Subcutaneous adipose tissue (tissue), 4 donors: Measurements from ENCODE around the gene CCNL2. TPM values are rescaled to one million over a fixed set of nuclear protein-coding genes. Genes with fewer than 3 reads are reported as not detected.

Experiments used
- CTCF ChIP-seq: fragments of 450-650 bp; IDR thresholded peaks from one replicate; pipeline ENCODE4 v1.5.1; 2016; ENCODE audit warnings: low read depth, mild to moderate bottlenecking, control low read depth, antibody characterized with exemption, moderate library complexity
- total RNA-seq, 4 donors: library from RNA; depleted of rRNA; stranded (reverse); fragments of >200 nt; gene quantifications; one replicate each; pipeline ENCODE4 v1.1.0, GENCODE V29; 2016

Gene CCNL2
- total RNA-seq, 4 donors from 2014 or later, result 146 to 268 (median 194) TPM

GRCh38 chr1:1335792-1336248 is 63.3 kb downstream of the CCNL2 start:
- no peak for TF ChIP-seq CTCF

Other genes with a start within 250 kb of the CCNL2 start
- gene TTLL10, start 225.5 kb downstream of the CCNL2 start, total RNA-seq, result under 1 TPM in 1 of 4 donors, not detected in 3; 0.19 TPM
- gene TNFRSF18, start 192.7 kb downstream of the CCNL2 start, total RNA-seq, result 1 to 10 TPM in 1 of 4 donors, under 1 TPM in 1, not detected in 2; 0.44 to 2.6 TPM
- 1 to 10 TPM in 2 of 4 donors, under 1 TPM in 1, not detected in 1; 0.68 to 4.7 (median 1.6) TPM for gene TNFRSF4, start 185.2 kb downstream of the CCNL2 start, total RNA-seq
- gene SDF4, start 167.3 kb downstream of the CCNL2 start, total RNA-seq, result 100 to 1,000 TPM in 2 of 4 donors, 10 to 100 TPM in 2; 42.6 to 143 (median 87.8) TPM
- gene B3GALT6, start 167.1 kb downstream of the CCNL2 start, total RNA-seq, result 10 to 100 TPM in 1 of 4 donors, 1 to 10 TPM in 3; 7.2 to 13.9 (median 7.8) TPM
- 1 to 10 TPM in 3 of 4 donors, not detected in 1; 1.1 to 2.3 (median 1.4) TPM for gene C1QTNF12, start 152.6 kb downstream of the CCNL2 start, total RNA-seq
- gene UBE2J2, start 125.5 kb downstream of the CCNL2 start, total RNA-seq, result 10 to 100 TPM; 20.1 to 35.4 (median 33.5) TPM
- gene SCNN1D, start 118.9 kb downstream of the CCNL2 start, total RNA-seq, result 1 to 10 TPM in 3 of 4 donors, under 1 TPM in 1; 0.82 to 4.1 (median 1.5) TPM
- gene ACAP3, start 91.4 kb downstream of the CCNL2 start, total RNA-seq, result 10 to 100 TPM; 13.4 to 43.3 (median 18.8) TPM
- gene PUSL1, start 90.7 kb downstream of the CCNL2 start, total RNA-seq, result 10 to 100 TPM in 3 of 4 donors, 1 to 10 TPM in 1; 7.2 to 12.9 (median 10.9) TPM
- 100 to 1,000 TPM in 1 of 4 donors, 10 to 100 TPM in 3; 50.5 to 122 (median 60.6) TPM for gene INTS11, start 74.7 kb downstream of the CCNL2 start, total RNA-seq
- 10 to 100 TPM in 1 of 4 donors, 1 to 10 TPM in 3; 4.9 to 33.0 (median 9.4) TPM for gene CPTP, start 74.5 kb downstream of the CCNL2 start, total RNA-seq
- under 1 TPM in 2 of 4 donors, not detected in 2; 0.22 to 0.75 TPM for gene TAS1R3, start 68.1 kb downstream of the CCNL2 start, total RNA-seq
- 10 to 100 TPM; 26.2 to 80.3 (median 39.5) TPM for gene DVL1, start 49.9 kb downstream of the CCNL2 start, total RNA-seq
- 100 to 1,000 TPM in 3 of 4 donors, 10 to 100 TPM in 1; 48.8 to 226 (median 163) TPM for gene MXRA8, start 40.8 kb downstream of the CCNL2 start, total RNA-seq
- gene AURKAIP1, start 24.1 kb downstream of the CCNL2 start, total RNA-seq, result 100 to 1,000 TPM in 1 of 4 donors, 10 to 100 TPM in 3; 53.6 to 153 (median 83.5) TPM
- gene MRPL20, start 8.0 kb upstream of the CCNL2 start, total RNA-seq, result 100 to 1,000 TPM in 3 of 4 donors, 10 to 100 TPM in 1; 87.9 to 222 (median 116) TPM
- 10 to 100 TPM in 2 of 4 donors, 1 to 10 TPM in 2; 4.1 to 15.4 (median 8.7) TPM for gene ANKRD65, start 21.9 kb upstream of the CCNL2 start, total RNA-seq
- 10 to 100 TPM in 2 of 4 donors, 1 to 10 TPM in 2; 6.0 to 21.3 (median 10.3) TPM for gene VWA1, start 36.4 kb upstream of the CCNL2 start, total RNA-seq
- gene ATAD3C, start 50.4 kb upstream of the CCNL2 start, total RNA-seq, result under 1 TPM in 1 of 4 donors, not detected in 3; 0.19 TPM
- 10 to 100 TPM in 2 of 4 donors, 1 to 10 TPM in 2; 5.4 to 23.6 (median 11.2) TPM for gene ATAD3B, start 72.4 kb upstream of the CCNL2 start, total RNA-seq
- 10 to 100 TPM in 3 of 4 donors, 1 to 10 TPM in 1; 9.3 to 22.6 (median 12.9) TPM for gene ATAD3A, start 112.8 kb upstream of the CCNL2 start, total RNA-seq
- 1 to 10 TPM in 3 of 4 donors, not detected in 1; 1.3 to 5.1 (median 3.2) TPM for gene TMEM240, start 141.3 kb upstream of the CCNL2 start, total RNA-seq
- 100 to 1,000 TPM in 2 of 4 donors, 10 to 100 TPM in 2; 76.0 to 138 (median 110) TPM for gene SSU72, start 175.5 kb upstream of the CCNL2 start, total RNA-seq
- 1 to 10 TPM in 1 of 4 donors, under 1 TPM in 1, not detected in 2; 0.22 to 1.4 TPM for gene FNDC10, start 200.8 kb upstream of the CCNL2 start, total RNA-seq
- gene MIB2, start 216.2 kb upstream of the CCNL2 start, total RNA-seq, result 10 to 100 TPM; 18.8 to 64.4 (median 27.4) TPM
- 1 to 10 TPM in 3 of 4 donors, under 1 TPM in 1; 0.66 to 9.2 (median 2.2) TPM for gene MMP23B, start 232.8 kb upstream of the CCNL2 start, total RNA-seq